ENCODE data around the gene SGCG. TPM values are rescaled to one million over a fixed set of nuclear protein-coding genes. Genes with fewer than 3 reads are reported as not detected.
"Not testable (repeated sequence)": the region's sequence is repeated elsewhere in the genome, so short reads cannot be mapped to it uniquely, and the experiment has no call there.

The SGCG gene
- total RNA-seq (2014; rRNA removed; shearing (Covaris generic)), result 0.09 and 0.51 TPM in 2 replicates

GRCh38 chr13:23180711-23181110, at the start of gene SGCG:
Gene SGCG (plus strand): TSS chr13:23180979. CDS start chr13:23203695, 22,716 bp downstream.
- no peak for DNase-seq (ENCODE audit: low read depth)

GRCh38 chr13:23134542-23134941, 46.2 kb upstream of the SGCG start:
- no peak for DNase-seq (ENCODE audit: low read depth)

GRCh38 chr13:23140492-23140891, 40.3 kb upstream of the SGCG start:
- DNase-seq (ENCODE audit: low read depth), result peak; percentile 54

GRCh38 chr13:23141964-23142363, 38.8 kb upstream of the SGCG start:
- DNase-seq (ENCODE audit: low read depth), result no peak

- not testable (repeated sequence) for DNase-seq (ENCODE audit: low read depth)
These were observed 38.2 kb upstream of the SGCG start for GRCh38 chr13:23142607-23143006.

- DNase-seq (ENCODE audit: low read depth), result no peak
These were observed 36.3 kb upstream of the SGCG start for GRCh38 chr13:23144431-23144830.

GRCh38 chr13:23146006-23146405, 34.8 kb upstream of the SGCG start:
- no peak for DNase-seq (ENCODE audit: low read depth)

GRCh38 chr13:23146811-23147625, 33.8 kb upstream of the SGCG start:
- no peak for DNase-seq (ENCODE audit: low read depth)

GRCh38 chr13:23147827-23148226, 33.0 kb upstream of the SGCG start:
- DNase-seq (ENCODE audit: low read depth), result no peak

- no peak for DNase-seq (ENCODE audit: low read depth)
These were observed 23.0 kb upstream of the SGCG start for GRCh38 chr13:23157781-23158180.

- DNase-seq (ENCODE audit: low read depth), result peak; percentile 47
These were observed 21.5 kb upstream of the SGCG start for GRCh38 chr13:23159205-23159759.

- DNase-seq (ENCODE audit: low read depth), result peak; percentile 5
These were observed 20.8 kb upstream of the SGCG start for GRCh38 chr13:23159760-23160637.

GRCh38 chr13:23160638-23161480, 19.9 kb upstream of the SGCG start:
- DNase-seq (ENCODE audit: low read depth), result no peak

- no peak for DNase-seq (ENCODE audit: low read depth)
These were observed 19.3 kb upstream of the SGCG start for GRCh38 chr13:23161481-23161825.

- DNase-seq (ENCODE audit: low read depth), result no peak
These were observed 4.9 kb upstream of the SGCG start for GRCh38 chr13:23175920-23176319.

- no peak for DNase-seq (ENCODE audit: low read depth)
These were observed 1.4 kb downstream of the SGCG start for GRCh38 chr13:23182142-23182541.

- DNase-seq (ENCODE audit: low read depth), result no peak
These were observed 2.5 kb downstream of the SGCG start for GRCh38 chr13:23183292-23183691.

- no peak for DNase-seq (ENCODE audit: low read depth)
These were observed 4.8 kb downstream of the SGCG start for GRCh38 chr13:23185542-23185941.

- DNase-seq (ENCODE audit: low read depth), result no peak
These were observed 21.1 kb downstream of the SGCG start for GRCh38 chr13:23201870-23202269.

- no peak for DNase-seq (ENCODE audit: low read depth)
These were observed 21.6 kb downstream of the SGCG start for GRCh38 chr13:23202383-23202782.

- no peak for DNase-seq (ENCODE audit: low read depth)
These were observed 22.7 kb downstream of the SGCG start for GRCh38 chr13:23203516-23203915.

GRCh38 chr13:23205807-23206206, 25.0 kb downstream of the SGCG start:
- DNase-seq (ENCODE audit: low read depth), result no peak
